Endothelial cell (in vitro differentiated cells): ENCODE data around the gene SORCS1. TPM values are rescaled to one million over a fixed set of nuclear protein-coding genes. Genes with fewer than 3 reads are reported as not detected.

Experiments used
- DNase-seq: peaks from one replicate; pipeline ENCODE4 v3.0.0; 2021; ENCODE audit warnings: low spot score
- H3K27ac Mint-ChIP-seq: one replicate; pipeline ENCODE4 v1.8.0; 2021; ENCODE audit warnings: mixed read lengths, inconsistent platforms; ENCODE audit not compliant: unreplicated experiment
- H3K27me3 Mint-ChIP-seq: one replicate; pipeline ENCODE4 v1.8.0; 2021; ENCODE audit warnings: mild to moderate bottlenecking, moderate library complexity, mixed read lengths, inconsistent platforms; ENCODE audit not compliant: unreplicated experiment
- H3K36me3 Mint-ChIP-seq: one replicate; pipeline ENCODE4 v1.8.0; 2021; ENCODE audit warnings: mild to moderate bottlenecking, low read depth, mixed read lengths, inconsistent platforms; ENCODE audit not compliant: unreplicated experiment
- H3K4me1 Mint-ChIP-seq: one replicate; pipeline ENCODE4 v1.8.0; 2021; ENCODE audit warnings: mild to moderate bottlenecking, mixed read lengths, inconsistent platforms; ENCODE audit not compliant: unreplicated experiment
- H3K4me3 Mint-ChIP-seq: one replicate; pipeline ENCODE4 v1.8.0; 2021; ENCODE audit warnings: mild to moderate bottlenecking, mixed read lengths, inconsistent platforms; ENCODE audit not compliant: unreplicated experiment
- H3K9me3 Mint-ChIP-seq: one replicate; pipeline ENCODE4 v1.8.0; 2021; ENCODE audit warnings: mixed read lengths, inconsistent platforms; ENCODE audit not compliant: unreplicated experiment
- total RNA-seq: library from RNA; stranded (reverse); fragmentation: NEBNext Ultra II Directional; extraction: Animal tissue kit (Norgen Biotek cat#: 25700); gene quantifications from one replicate; pipeline ENCODE4 v1.2.1, GENCODE V29; 2021; ENCODE audit not compliant: unreplicated experiment
- TF ChIP-seq, protein P1 (sequence below): fragments of 200-600 bp; sonication (generic); IDR thresholded peaks from one replicate; pipeline ENCODE4 v1.5.0; 2021; ENCODE audit warnings: antibody characterized with exemption; ENCODE audit not compliant: unreplicated experiment

The SORCS1 gene
- total RNA-seq, 1 donor from 2014 or later, result 0.56 TPM

DNA sequence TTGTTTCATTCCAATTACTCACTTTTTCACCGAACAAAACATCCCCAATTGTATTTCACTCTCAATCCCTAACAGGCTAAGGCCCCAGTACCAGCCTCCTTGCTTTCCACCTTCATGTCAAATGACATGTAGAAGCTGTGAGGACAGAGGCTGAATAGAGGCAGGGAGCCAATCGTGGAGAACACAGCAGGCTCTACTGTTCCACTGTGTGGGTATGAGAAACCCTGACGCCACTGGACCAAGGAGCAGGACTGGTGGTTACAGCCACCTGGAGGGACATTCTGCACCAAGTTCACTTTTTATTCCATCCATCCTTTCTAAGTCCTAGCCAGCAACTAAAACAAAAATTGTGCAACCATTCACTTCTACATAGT, 502.8 kb downstream of the SORCS1 start:
- Mint-ChIP-seq H3K9me3 (no peaks in the 10 kb centered on the region), H3K27ac (no peak overlapping the region), H3K4me1 (no peaks in the 10 kb centered on the region), H3K4me3 (no peak overlapping the region), H3K36me3 (no peaks in the 10 kb centered on the region), H3K27me3 (no peaks in the 10 kb centered on the region)
- TF ChIP-seq, protein P1, sequence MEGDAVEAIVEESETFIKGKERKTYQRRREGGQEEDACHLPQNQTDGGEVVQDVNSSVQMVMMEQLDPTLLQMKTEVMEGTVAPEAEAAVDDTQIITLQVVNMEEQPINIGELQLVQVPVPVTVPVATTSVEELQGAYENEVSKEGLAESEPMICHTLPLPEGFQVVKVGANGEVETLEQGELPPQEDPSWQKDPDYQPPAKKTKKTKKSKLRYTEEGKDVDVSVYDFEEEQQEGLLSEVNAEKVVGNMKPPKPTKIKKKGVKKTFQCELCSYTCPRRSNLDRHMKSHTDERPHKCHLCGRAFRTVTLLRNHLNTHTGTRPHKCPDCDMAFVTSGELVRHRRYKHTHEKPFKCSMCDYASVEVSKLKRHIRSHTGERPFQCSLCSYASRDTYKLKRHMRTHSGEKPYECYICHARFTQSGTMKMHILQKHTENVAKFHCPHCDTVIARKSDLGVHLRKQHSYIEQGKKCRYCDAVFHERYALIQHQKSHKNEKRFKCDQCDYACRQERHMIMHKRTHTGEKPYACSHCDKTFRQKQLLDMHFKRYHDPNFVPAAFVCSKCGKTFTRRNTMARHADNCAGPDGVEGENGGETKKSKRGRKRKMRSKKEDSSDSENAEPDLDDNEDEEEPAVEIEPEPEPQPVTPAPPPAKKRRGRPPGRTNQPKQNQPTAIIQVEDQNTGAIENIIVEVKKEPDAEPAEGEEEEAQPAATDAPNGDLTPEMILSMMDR, result no peak
- DNase-seq, result no peak

DNA sequence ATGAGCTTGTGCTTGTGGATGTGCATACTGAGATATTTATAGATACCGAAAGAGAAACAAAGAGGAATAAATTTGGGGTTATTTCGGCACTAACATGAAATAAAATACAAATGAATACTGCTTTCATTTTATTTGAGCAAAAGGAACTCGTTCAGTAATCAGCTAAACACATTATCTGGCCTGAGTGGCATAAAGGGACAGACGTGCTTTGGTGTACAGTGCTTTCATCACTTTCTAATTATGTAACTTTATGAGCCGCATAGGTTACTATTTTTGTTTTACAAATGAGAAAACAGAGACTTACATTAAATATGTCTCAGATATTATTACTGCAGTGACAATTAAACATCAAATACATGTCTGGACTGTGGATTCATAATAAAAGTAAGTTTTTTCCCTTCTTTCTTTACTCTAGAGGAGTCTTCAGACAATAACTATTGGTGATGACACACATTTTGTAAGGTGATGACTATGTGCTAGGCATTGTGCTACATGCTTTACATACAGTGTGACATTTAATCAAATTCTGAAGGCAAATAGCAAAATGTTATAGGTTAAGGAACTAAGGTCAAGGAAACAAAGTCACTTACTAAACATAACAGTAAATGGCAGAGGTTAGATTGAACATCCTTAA, 503.3 kb downstream of the SORCS1 start:
- H3K4me3 Mint-ChIP-seq, result no peak overlapping the region
- no peaks in the 10 kb centered on the region for H3K4me1 Mint-ChIP-seq
- H3K27me3 Mint-ChIP-seq, result no peaks in the 10 kb centered on the region
- H3K27ac Mint-ChIP-seq, result no peak overlapping the region
- no peaks in the 10 kb centered on the region for H3K9me3 Mint-ChIP-seq
- no peaks in the 10 kb centered on the region for H3K36me3 Mint-ChIP-seq
- no peak for DNase-seq
- TF ChIP-seq, protein P1, result no peak

DNA sequence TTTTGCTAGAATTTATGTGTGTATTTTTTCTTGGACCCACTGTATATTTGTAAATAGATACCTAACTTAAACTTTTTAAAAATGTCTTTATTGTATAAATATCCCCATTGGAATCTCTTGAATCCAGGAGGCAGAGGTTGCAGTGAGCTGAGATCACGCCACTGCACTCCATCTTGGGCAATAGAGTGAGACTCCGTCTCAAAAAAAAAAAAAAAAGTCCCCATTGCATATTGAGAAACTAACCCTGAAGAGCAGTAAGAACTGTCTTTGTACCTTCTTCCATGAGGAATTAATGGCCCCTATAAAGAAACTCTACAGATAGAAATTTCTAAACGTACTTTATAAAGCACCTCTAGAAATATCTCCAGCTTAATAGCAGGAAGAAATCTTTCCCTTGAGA, 504.0 kb downstream of the SORCS1 start:
- no peaks in the 10 kb centered on the region for H3K4me1 Mint-ChIP-seq

DNA sequence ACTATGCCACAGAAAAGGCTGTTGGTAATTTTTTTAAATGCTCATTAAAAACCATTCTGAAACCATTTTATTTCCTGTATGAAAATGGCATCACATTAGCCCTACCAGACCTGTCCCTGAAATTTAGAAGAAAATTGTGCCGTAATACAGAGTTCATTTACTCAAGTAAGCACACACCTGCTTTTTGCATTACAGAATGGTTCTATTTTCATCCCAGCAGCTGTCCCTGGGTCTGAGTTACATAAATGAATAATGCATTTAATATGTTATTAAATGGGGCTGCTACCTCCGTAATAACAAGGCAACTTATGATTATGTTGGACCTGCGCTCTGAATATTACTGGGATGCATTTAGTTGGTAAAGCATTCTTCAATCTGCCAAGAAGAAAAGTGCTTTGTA, 508.9 kb downstream of the SORCS1 start:
- Mint-ChIP-seq H3K27me3 (no peaks in the 10 kb centered on the region), H3K9me3 (no peaks in the 10 kb centered on the region), H3K4me3 (no peak overlapping the region), H3K36me3 (no peaks in the 10 kb centered on the region), H3K4me1 (no peaks in the 10 kb centered on the region), H3K27ac (no peak overlapping the region)
- no peak for DNase-seq
- TF ChIP-seq, protein P1, result no peak

More for the DNA sequence above, 504.0 kb downstream of the SORCS1 start:
- no peaks in the 10 kb centered on the region for H3K36me3 Mint-ChIP-seq
- H3K4me3 Mint-ChIP-seq, result no peak overlapping the region
- no peak for DNase-seq
- TF ChIP-seq, protein P1, result no peak
- H3K27ac Mint-ChIP-seq, result no peak overlapping the region
- no peaks in the 10 kb centered on the region for H3K27me3 Mint-ChIP-seq
- no peaks in the 10 kb centered on the region for H3K9me3 Mint-ChIP-seq

GRCh38 chr10:106655165-106655564, 509.3 kb downstream of the SORCS1 start:
- Mint-ChIP-seq H3K4me1 (no peaks in the 10 kb centered on the region), H3K4me3 (no peak overlapping the region), H3K27ac (no peak overlapping the region), H3K27me3 (no peaks in the 10 kb centered on the region), H3K36me3 (no peaks in the 10 kb centered on the region), H3K9me3 (no peaks in the 10 kb centered on the region)
- TF ChIP-seq, protein P1, result no peak
- DNase-seq, result no peak
